ENCODE data around the gene FHAD1.

- TF ChIP-seq CTCF (IDR thresholded peaks at IDR 0.05 in 2 of 3, conservative IDR thresholded peaks at IDR 0.05 in 1 of 3; ENCODE audit: borderline replicate concordance in 1 of 3, insufficient read depth in 1 of 3, low read depth in 2 of 3, low read length in 2 of 3) (no peak), POLR2A (IDR thresholded peaks at IDR 0.05; ENCODE audit: borderline replicate concordance, extremely low read depth, insufficient read depth, insufficient read length) (no peak), CBX3 (IDR thresholded peaks at IDR 0.05; ENCODE audit: low read depth) (no peak), POLR2AphosphoS5 (IDR thresholded peaks at IDR 0.05; ENCODE audit: low read depth, low read length) (no peak), EZH2phosphoT487 (IDR thresholded peaks at IDR 0.05; ENCODE audit: borderline replicate concordance) (no peak)
These were observed 195.1 kb downstream of the FHAD1 start for GRCh38 chr1:15442119-15442518.

Data from HCT116 (cell line).